ENCODE results near the gene SLC25A38.

Gene SLC25A38

GRCh38 chr3:39438880-39439279 lies 55.7 kb downstream of the SLC25A38 start:
- no peak for DNase-seq

- no peak for DNase-seq
These were observed 57.1 kb downstream of the SLC25A38 start for GRCh38 chr3:39440316-39440715.

GRCh38 chr3:39443530-39443929 lies 60.4 kb downstream of the SLC25A38 start:
- DNase-seq: no peak

GRCh38 chr3:39445927-39446326 lies 62.8 kb downstream of the SLC25A38 start:
- no peak for DNase-seq

GRCh38 chr3:39446444-39446843 lies 63.3 kb downstream of the SLC25A38 start:
- no peak for DNase-seq

Data from activated naive CD4-positive, alpha-beta T cell (primary cell).